Endometrial microvascular endothelial cells (primary cell): ENCODE results near the gene COG5. TPM values are rescaled to one million over a fixed set of nuclear protein-coding genes. Genes with fewer than 3 reads are reported as not detected.

Source experiments
- in situ Hi-C: cut with HindIII; loops from 2 replicates; pipeline ENCODE4 v1.10.0; 2017; ENCODE audit warnings: low sequenced_read_pairs, low pct_unique_long_range_greater_than_20kb; ENCODE audit errors: inconsistent ontology term
- total RNA-seq: library from RNA; depleted of rRNA; stranded (reverse); fragments of >200 nt; gene quantifications from one replicate; pipeline ENCODE4 v1.2.3, GENCODE V29; 2015; ENCODE audit errors: inconsistent ontology term

The COG5 gene
- total RNA-seq, 1 donor from 2014 or later = 36.4 TPM

- in situ Hi-C loops = no loop called here
Observed at GRCh38 chr7:107381453-107381852, 182.3 kb downstream of the COG5 start.

- in situ Hi-C loops = no loop called here
Observed at GRCh38 chr7:107373354-107373753, 190.4 kb downstream of the COG5 start.

- in situ Hi-C loops = no loop called here
Observed at GRCh38 chr7:107372298-107372697, 191.4 kb downstream of the COG5 start.

- in situ Hi-C loops = no loop called here
Observed at GRCh38 chr7:107370816-107371215, 192.9 kb downstream of the COG5 start.

GRCh38 chr7:107364787-107365186 lies 198.9 kb downstream of the COG5 start:
- in situ Hi-C loops = no loop called here

GRCh38 chr7:107359520-107360316 lies 204.0 kb downstream of the COG5 start:
- in situ Hi-C loops = no loop called here

GRCh38 chr7:107355616-107356015 lies 208.1 kb downstream of the COG5 start:
- in situ Hi-C loops = no loop called here

- in situ Hi-C loops = no loop called here
Observed at GRCh38 chr7:107354640-107355039, 209.1 kb downstream of the COG5 start.

- in situ Hi-C loops = no loop called here
Observed at GRCh38 chr7:107353701-107354100, 210.0 kb downstream of the COG5 start.

GRCh38 chr7:107345898-107346297 lies 217.8 kb downstream of the COG5 start:
- in situ Hi-C loops = no loop called here

GRCh38 chr7:107344799-107345198 lies 218.9 kb downstream of the COG5 start:
- in situ Hi-C loops = no loop called here

GRCh38 chr7:107344286-107344685 lies 219.4 kb downstream of the COG5 start:
- in situ Hi-C loops = no loop called here

GRCh38 chr7:107338080-107338479 lies 225.6 kb downstream of the COG5 start:
- in situ Hi-C loops = no loop called here

GRCh38 chr7:107332488-107333269 lies 231.0 kb downstream of the COG5 start:
- in situ Hi-C loops = no loop called here

- in situ Hi-C loops = no loop called here
Observed at GRCh38 chr7:107330478-107330877, 233.2 kb downstream of the COG5 start.

- in situ Hi-C loops = no loop called here
Observed at GRCh38 chr7:107327986-107328569, 235.6 kb downstream of the COG5 start.

GRCh38 chr7:107326061-107326460 lies 237.7 kb downstream of the COG5 start:
- in situ Hi-C loops = no loop called here

GRCh38 chr7:107322015-107322414 lies 241.7 kb downstream of the COG5 start:
- in situ Hi-C loops = no loop called here

GRCh38 chr7:107321611-107322010 lies 242.1 kb downstream of the COG5 start:
- in situ Hi-C loops = no loop called here

- in situ Hi-C loops = no loop called here
Observed at GRCh38 chr7:107319724-107320228, 243.9 kb downstream of the COG5 start.
